GM21360 (cell line): ENCODE measurements around the gene RAB20.

Experiments
- ATAC-seq: cut with Tn5 transposase; IDR thresholded peaks from one replicate; pipeline ENCODE4 v1.9.1; 2021; ENCODE audit warnings: mild to moderate bottlenecking, moderate library complexity; ENCODE audit not compliant: unreplicated experiment

RAB20 gene

DNA sequence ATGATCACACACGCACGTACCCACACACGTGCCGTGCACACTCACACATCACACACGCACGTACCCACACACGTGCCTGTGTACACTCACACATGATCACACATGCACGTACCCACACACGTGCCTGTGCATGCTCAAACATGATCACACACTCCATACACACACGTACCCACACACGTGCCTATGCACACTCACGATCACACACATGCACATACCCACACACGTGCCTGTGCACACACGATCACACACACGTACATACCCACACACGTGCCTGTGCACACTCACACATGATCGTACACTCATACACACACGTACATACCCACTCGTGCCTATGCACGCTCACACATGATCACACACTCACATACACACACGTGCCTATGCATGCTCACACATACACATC is 86.8 kb downstream of the RAB20 start:
- no peak for ATAC-seq
